GM21528 (cell line): Measurements from ENCODE around the gene PRSS33.
A peak's percentile ranks its signal among the peaks of the same experiment; 100 is the strongest.

Source experiments
- ATAC-seq: cut with Tn5 transposase; IDR thresholded peaks from one replicate; pipeline ENCODE4 v1.9.1; 2021; ENCODE audit warnings: mild to moderate bottlenecking, moderate library complexity; ENCODE audit not compliant: unreplicated experiment, low FRiP score

PRSS33 gene

DNA sequence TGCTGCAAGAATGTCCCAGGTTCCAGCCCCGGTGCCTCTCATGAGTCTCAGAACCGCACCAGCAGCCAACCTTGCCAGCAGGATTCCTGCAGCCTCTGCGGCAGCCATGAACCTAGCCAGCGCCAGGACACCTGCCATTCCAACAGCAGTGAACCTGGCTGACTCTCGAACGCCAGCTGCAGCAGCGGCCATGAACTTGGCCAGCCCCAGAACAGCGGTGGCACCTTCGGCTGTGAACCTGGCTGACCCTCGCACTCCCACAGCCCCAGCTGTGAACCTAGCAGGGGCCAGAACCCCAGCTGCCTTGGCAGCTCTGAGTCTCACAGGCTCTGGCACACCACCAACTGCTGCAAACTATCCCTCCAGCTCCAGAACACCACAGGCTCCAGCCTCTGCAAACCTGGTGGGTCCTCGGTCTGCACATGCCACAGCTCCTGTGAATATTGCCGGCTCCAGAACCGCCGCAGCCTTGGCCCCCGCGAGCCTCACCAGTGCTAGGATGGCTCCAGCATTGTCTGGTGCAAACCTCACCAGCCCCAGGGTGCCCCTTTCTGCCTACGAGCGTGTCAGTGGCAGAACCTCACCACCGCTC lies 20.1 kb downstream of the PRSS33 start:
- ATAC-seq = no peak

DNA sequence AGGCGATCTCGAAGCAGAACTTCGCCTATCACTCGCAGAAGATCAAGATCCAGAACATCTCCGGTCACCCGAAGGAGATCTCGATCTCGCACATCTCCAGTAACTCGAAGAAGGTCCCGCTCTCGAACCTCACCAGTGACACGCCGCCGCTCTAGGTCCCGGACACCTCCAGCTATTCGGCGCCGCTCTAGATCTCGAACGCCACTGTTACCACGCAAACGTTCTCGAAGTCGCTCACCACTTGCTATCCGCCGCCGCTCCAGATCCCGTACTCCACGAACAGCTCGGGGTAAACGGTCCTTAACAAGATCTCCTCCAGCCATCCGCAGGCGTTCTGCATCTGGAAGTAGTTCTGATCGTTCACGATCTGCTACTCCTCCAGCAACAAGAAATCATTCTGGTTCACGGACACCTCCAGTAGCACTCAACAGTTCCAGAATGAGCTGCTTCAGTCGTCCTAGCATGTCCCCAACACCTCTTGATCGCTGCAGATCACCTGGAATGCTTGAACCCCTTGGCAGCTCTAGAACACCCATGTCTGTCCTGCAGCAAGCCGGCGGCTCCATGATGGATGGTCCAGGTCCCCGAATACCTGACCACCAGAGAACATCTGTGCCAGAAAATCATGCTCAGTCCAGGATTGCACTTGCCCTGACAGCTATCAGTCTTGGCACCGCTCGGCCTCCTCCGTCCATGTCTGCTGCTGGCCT lies 20.8 kb downstream of the PRSS33 start:
- no peak for ATAC-seq

GRCh38 chr16:2765462-2766404 lies 21.6 kb downstream of the PRSS33 start:
- ATAC-seq = no peak

GRCh38 chr16:2764718-2765117 lies 22.6 kb downstream of the PRSS33 start:
- no peak for ATAC-seq

- ATAC-seq = no peak
Observed at GRCh38 chr16:2763173-2763572, 24.2 kb downstream of the PRSS33 start.

GRCh38 chr16:2762711-2763110 lies 24.6 kb downstream of the PRSS33 start:
- no peak for ATAC-seq

- ATAC-seq = no peak
Observed at GRCh38 chr16:2761886-2762583, 25.3 kb downstream of the PRSS33 start.

DNA sequence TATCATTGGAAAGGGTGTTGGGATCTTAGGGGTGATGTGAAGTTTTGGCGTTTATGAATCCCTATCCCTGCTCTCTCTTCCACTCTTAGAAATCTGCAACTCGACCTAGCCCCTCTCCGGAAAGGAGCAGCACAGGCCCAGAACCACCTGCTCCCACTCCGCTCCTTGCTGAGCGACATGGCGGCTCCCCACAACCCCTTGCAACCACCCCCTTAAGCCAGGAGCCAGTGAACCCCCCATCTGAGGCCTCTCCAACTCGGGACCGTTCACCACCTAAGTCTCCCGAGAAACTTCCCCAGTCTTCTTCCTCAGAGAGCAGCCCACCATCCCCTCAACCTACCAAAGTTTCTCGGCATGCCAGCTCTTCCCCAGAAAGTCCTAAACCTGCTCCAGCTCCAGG lies 25.9 kb downstream of the PRSS33 start:
- ATAC-seq = no peak

- no peak for ATAC-seq
Observed at GRCh38 chr16:2757344-2757743, 30.0 kb downstream of the PRSS33 start.

DNA sequence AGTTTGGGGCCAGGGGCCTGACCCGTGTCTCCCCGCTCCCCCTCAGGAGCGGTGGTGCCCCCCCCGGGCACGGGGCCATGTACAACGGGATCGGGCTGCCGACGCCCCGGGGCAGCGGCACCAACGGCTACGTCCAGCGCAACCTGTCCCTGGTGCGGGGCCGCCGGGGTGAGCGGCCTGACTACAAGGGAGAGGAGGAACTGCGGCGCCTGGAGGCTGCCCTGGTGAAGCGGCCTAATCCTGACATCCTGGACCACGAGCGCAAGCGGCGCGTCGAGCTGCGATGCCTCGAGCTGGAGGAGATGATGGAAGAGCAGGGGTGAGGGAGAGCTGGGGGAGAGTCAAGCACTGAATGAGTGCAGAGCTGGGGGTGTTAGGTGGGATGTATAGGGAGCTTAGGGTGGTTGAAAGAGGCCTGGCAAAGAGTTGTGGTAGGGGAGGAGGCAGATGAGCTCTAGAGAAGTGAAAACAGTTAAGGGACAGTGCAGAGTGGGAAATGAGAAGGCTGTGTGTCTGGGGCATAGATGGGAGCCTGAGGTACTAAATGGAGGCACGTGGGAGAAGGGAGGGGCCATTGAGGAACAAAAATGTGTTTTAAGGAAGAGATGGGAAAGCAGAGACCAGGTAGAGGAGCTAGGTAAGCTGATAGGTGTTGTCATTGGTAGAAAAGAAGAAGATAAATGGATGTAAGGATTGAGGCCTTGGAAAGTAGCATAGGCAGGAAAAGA lies 30.9 kb downstream of the PRSS33 start:
- ATAC-seq = no peak

DNA sequence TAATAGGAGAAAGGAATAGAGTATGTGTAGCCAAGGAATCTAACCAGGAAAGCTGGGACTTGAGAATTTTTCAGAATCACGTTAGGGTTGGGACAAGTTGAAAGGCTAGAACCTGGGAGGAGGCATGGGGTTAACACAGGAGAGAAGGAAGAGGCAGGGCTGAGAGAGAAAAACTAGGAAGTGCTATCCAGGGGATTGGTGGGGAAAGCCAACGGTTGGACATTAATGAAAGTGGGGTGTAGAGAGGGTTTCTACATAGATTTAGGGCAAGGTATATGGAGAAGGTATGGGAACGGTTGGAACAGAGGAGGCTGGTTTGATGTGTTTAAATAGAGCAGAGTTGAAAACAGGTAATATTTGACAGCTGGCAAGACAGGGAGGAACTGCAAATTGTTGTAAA lies 32.2 kb downstream of the PRSS33 start:
- no peak for ATAC-seq

DNA sequence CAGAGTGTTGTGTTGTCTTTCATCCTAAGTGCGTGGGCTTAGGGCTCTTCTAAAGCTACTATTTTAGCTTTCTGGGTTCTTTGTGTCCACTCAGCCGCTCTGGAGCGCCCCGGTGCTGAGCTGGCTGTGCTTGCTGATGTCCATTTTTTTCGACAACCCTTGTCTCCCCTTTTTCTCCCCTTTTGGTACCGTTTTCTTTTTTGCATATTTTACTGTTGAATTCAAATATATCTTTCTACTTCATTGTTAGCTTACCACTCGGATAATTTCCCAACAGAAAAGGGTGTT lies 33.7 kb downstream of the PRSS33 start:
- no peak for ATAC-seq

- ATAC-seq = peak; percentile 36
Observed at GRCh38 chr16:2752850-2753732, 34.3 kb downstream of the PRSS33 start.

DNA sequence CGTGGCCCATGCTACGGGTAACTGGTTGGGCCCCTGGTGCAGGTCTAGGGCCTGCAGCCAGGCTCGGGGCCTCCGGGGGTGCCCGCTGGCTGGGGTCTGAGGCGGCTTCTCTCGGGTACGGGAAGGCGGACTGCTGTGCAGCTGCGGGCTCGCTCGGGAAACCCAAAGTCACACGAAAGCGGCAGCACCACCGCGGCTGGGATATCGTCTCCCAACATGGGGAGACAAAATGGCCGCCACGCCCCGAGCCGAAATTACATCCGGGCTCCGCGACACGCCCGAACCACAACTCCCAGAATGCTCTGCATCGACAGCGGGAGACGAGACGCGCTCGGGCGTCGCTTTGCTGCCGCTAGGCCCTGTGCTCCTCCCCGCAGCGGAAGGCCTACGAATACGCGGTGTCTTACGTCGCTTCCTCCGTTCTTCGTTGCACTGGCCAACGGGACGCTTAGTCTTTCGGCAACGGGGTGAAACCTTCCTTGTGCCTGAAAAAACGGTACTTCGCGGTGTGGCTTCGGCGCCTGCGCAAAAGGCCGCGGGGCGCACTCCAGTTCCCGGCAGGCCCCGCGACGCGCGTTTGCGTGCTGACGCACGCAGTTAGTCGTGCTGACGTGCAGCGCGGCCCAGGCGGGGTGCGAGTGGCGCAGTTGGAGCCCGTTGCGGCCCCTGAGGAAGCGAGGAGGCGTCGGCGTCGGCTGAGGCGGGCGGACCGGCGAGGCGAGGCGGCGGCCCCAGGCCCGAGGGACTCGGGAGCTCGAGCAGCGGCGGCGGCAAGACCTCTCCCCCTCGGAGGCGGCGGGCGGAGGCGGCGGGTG lies 35.1 kb downstream of the PRSS33 start, which contains the start of gene SRRM2:
Gene SRRM2, plus strand, starts transcription at position 604 of the 815 bp plus-strand sequence. CDS start 3,727 bp downstream, outside the sequence.
- peak; percentile 74 for ATAC-seq

- ATAC-seq = peak; percentile 35
Observed at GRCh38 chr16:2751577-2752034, 35.8 kb downstream of the PRSS33 start.

- ATAC-seq = no peak
Observed at GRCh38 chr16:2749936-2750335, 37.4 kb downstream of the PRSS33 start.

- ATAC-seq = no peak
Observed at GRCh38 chr16:2749476-2749875, 37.9 kb downstream of the PRSS33 start.

DNA sequence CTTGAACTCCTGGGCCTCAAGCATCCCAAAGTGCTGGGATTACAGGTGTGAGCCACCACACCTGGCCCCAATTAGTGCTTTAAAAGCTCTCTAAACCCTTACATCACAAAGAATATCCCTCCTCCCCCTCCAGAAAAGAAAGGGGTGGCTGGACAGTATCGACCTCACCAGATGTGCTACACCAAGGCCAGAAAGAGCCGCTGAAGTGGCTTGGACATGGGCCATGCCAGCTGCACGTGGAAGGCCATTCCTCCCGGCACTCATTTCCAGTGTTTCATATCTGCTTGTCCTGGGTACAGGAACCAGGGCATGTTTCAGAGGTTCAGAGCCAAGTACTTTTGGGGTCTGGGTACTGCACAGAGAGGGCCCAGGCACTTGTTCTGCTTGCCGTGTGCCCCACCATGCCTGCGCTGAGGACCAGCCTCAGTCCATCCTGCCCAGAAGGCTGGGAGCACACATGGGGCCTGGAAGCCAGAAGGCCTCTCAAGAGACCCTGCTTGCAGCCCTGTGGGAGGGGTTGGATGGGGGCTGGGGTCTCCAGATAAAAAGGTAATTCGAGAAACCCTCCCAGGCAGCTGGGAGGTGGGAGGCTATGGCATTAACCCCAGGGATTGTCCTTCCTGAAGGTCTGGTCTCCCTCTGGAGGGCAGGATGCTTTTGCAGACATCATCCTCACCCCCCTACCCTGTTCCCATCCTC lies 38.5 kb downstream of the PRSS33 start:
- ATAC-seq = no peak
